MM.1S (cell line): ENCODE data around the gene APOE.

Experiments
- EZH2 ChIP-seq: fragments of 300-600 bp; sonication (generic); optimal IDR thresholded peaks from 2 replicates; pipeline ENCODE3; 2017; ENCODE audit warnings: low read depth, mild to moderate bottlenecking, antibody characterized with exemption, low read length, mixed read lengths
- EZH2phosphoT487 ChIP-seq: fragments of 300-600 bp; sonication (generic); IDR thresholded peaks from 2 replicates; pipeline ENCODE4 v1.6.1; 2018; ENCODE audit warnings: antibody characterized with exemption, low read length
- TF ChIP-seq, protein P1 (sequence below): fragments of 300-600 bp; sonication (generic); IDR thresholded peaks from 2 replicates; pipeline ENCODE4 v1.5.1; 2016; ENCODE audit warnings: antibody characterized with exemption, low read length, mixed read lengths

- TF ChIP-seq EZH2phosphoT487 (no peak), EZH2 (no peak)
- TF ChIP-seq, protein P1, sequence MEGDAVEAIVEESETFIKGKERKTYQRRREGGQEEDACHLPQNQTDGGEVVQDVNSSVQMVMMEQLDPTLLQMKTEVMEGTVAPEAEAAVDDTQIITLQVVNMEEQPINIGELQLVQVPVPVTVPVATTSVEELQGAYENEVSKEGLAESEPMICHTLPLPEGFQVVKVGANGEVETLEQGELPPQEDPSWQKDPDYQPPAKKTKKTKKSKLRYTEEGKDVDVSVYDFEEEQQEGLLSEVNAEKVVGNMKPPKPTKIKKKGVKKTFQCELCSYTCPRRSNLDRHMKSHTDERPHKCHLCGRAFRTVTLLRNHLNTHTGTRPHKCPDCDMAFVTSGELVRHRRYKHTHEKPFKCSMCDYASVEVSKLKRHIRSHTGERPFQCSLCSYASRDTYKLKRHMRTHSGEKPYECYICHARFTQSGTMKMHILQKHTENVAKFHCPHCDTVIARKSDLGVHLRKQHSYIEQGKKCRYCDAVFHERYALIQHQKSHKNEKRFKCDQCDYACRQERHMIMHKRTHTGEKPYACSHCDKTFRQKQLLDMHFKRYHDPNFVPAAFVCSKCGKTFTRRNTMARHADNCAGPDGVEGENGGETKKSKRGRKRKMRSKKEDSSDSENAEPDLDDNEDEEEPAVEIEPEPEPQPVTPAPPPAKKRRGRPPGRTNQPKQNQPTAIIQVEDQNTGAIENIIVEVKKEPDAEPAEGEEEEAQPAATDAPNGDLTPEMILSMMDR: no peak
Observed at GRCh38 chr19:44857837-44858236, 47.8 kb upstream of the APOE start.
